HFF-Myc (cell line): Measurements from ENCODE around the gene IGSF22.

Source experiments
- DNase-seq: peaks from one replicate; pipeline ENCODE4 v3.0.0-alpha.2; 2011; ENCODE audit warnings: low read depth; ENCODE audit errors: extremely low read depth
- H3K4me3 ChIP-seq: replicated peaks from 2 replicates; pipeline ENCODE4 v1.5.1; 2011; ENCODE audit warnings: low read depth, mild to moderate bottlenecking, control low read depth, low read length
- CTCF ChIP-seq: IDR thresholded peaks from 2 replicates; pipeline ENCODE4 v1.5.1; 2012; ENCODE audit warnings: mild to moderate bottlenecking, low read depth, low read length, control low read depth; ENCODE audit errors: missing control alignments

The IGSF22 gene

GRCh38 chr11:18737642-18738041 is 11.7 kb upstream of the IGSF22 start:
- DNase-seq: no peak
- no peak for TF ChIP-seq CTCF
- no peak overlapping the region for H3K4me3 ChIP-seq

DNA sequence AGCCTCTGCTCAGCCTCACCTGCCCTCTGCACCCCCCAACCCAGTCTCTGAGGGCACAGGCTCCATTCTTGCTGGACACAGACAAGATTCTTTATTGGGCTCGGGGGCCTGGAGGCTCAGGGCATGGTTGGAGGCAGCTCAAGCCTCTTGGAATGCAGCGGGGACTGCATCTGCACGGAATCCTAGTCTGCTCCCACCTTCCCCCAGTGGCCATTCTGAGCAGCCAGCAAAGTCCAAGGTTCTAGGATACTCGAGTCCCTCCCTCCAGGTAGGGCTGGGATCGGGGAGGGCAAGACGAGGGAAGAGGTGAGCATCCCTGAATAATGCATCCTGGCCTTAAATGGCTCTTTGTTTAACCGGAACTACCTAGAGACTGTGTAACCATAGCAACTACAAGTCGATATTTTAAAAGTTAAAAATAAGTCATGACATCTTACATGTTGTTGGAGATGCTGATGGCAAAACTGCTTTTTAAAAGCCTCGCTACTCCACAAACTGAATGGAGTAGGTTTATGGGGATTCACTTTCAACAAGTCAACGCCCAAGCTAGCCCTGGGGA is 10.7 kb upstream of the IGSF22 start:
- H3K4me3 ChIP-seq: no peak overlapping the region
- no peak for TF ChIP-seq CTCF
- DNase-seq: no peak

DNA sequence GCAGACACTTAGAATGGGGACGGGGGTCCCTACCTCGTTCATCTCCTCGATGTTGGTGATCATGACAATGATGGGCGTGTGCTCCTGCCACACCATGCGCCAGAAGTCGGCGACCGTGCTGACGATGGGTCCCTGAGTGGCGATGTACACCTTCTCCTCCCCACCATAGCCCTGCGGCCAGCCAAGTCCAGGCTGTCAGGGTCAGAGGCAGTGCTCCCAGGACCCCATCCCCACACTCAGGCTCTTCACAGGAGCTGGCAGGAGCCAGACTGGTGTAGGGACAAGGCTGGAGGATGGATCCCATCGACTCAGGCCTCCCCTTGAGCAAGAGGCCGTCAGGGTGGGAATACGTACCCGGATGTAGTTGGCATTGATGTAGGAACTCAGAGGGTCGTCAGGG is 7.2 kb upstream of the IGSF22 start:
- no peak overlapping the region for H3K4me3 ChIP-seq
- DNase-seq: no peak
- TF ChIP-seq CTCF: no peak

DNA sequence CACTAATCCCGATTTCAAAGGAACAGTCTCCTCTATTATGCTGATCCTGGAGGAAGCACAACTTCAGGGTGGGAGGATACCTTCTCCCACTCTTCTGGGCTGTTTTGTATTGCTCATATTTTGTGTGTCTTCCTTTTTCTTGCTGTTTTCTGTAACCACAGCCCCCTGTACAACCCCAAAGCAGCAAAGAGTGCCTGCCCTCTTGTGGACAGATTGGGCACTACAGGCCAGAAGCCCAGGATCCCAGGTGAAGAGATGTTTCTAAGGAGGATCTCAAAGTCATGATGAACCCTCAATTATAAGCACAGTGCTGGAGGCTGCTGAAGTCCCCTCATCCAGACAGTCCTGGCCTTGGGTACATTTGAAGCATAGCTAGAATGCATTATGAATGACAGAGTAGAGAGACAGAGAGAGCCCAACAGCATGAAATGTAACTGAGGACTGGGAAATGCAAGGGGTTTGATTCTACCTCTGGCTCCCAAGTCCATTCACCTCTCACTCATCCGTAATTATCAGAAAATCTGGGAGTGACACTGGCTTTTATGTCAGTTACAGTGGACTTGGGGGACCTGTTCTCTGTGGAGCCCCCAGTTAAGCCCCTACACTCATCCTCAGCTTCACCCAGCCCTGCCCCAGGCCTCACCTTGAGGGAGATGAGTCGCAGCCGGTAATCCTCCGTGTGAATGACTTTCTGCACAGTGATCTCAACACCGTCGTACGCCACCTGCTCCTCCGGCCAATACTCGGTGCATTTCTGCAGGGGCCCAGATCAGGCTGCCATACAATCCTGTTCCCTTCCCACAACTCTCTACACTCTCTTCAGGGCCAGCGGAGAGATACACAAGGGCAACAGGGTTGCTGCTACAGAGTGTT is 6.2 kb upstream of the IGSF22 start:
- DNase-seq: no peak

GRCh38 chr11:18731441-18731840 is 5.5 kb upstream of the IGSF22 start:
- no peak overlapping the region for H3K4me3 ChIP-seq
- no peak for TF ChIP-seq CTCF
- DNase-seq: no peak

More for the DNA sequence above, 6.2 kb upstream of the IGSF22 start:
- H3K4me3 ChIP-seq: no peak overlapping the region
- TF ChIP-seq CTCF: peak; percentile 100

GRCh38 chr11:18730020-18730419 is 4.0 kb upstream of the IGSF22 start:
- H3K4me3 ChIP-seq: no peak overlapping the region
- no peak for TF ChIP-seq CTCF
- DNase-seq: no peak

DNA sequence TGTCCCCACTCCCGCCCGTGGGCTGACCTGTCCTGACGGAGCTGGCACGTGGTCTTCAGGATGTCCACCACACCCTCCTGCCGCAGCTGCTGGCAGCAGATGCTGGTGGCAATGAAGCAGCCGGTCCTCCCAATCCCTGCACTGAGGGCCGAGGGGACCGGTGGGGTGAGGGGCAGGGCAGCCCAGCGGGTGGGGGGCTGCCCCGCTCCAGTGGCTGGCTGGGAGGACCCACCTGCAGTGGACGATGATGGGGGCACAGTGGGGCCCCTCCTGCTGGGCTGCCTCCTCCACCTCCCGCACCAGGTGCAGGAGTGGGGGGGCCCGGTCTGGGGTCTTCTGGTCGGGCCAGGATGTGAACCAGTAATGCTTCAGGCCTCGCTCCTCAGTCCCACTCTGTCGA is 3.4 kb upstream of the IGSF22 start:
- TF ChIP-seq CTCF: no peak
- H3K4me3 ChIP-seq: no peak overlapping the region
- DNase-seq: no peak
